HCT116 (cell line): Measurements from ENCODE around the gene DLST. TPM values are rescaled to one million over a fixed set of nuclear protein-coding genes. Genes with fewer than 3 reads are reported as not detected.

Source experiments
- ATAC-seq: fragments of 200-7000 bp; cut with Tn5 transposase; 2 replicates; pipeline ENCODE4 v1.9.1; 2020; ENCODE audit warnings: mild to moderate bottlenecking, moderate library complexity
- BruUV-seq: library from RNA; stranded (reverse); fragments of 400-500 nt; replicated peaks from 2 replicates; lab custom pipeline; 2021; lab: Mats Ljungman, UMichigan
- CTCF ChIA-PET: fragments of 300-600 bp; sonication (Branson Sonifier 250); formaldehyde crosslinking; loops from one replicate; lab custom pipeline; 2021; ENCODE audit warnings: antibody characterized with exemption; lab: Charles Lee
- POLR2A ChIA-PET: fragments of 300-600, 350-600 bp; sonication (Branson Sonifier 250); formaldehyde crosslinking; loops from one replicate; lab custom pipeline; 2021; ENCODE audit warnings: antibody characterized with exemption; lab: Charles Lee
- RAD21 ChIA-PET, 2 experiments: fragments of 300-600 bp; sonication (Branson Sonifier 250); formaldehyde crosslinking; loops; one replicate each; lab custom pipeline; 2023; ENCODE audit warnings: low total read pairs in 2 of 2; ENCODE audit not compliant: uncharacterized antibody in 2 of 2, unreplicated experiment in 2 of 2, low non-redundant PET in 1 of 2; lab: Charles Lee
- DNase-seq: peaks from one replicate; pipeline ENCODE4 v3.0.0-alpha.2; 2010; ENCODE audit warnings: low read depth, low spot score
- H2AFZ ChIP-seq: fragments of 200-600 bp; shearing (Covaris generic), sonication (generic); 2 replicates; pipeline ENCODE4 v1.6.1; 2017; ENCODE audit warnings: low read depth, mixed run types, mixed read lengths, antibody characterized with exemption, low read length; ENCODE audit not compliant: poor library complexity, severe bottlenecking
- H3K27ac ChIP-seq: 2 replicates; pipeline ENCODE4 v1.5.1; 2012; ENCODE audit warnings: low read depth, low read length
- H3K27me3 ChIP-seq: fragments of 200-600 bp; sonication (generic); 2 replicates; pipeline ENCODE4 v1.6.1; 2016; ENCODE audit warnings: mixed run types, low read length, mixed read lengths; ENCODE audit not compliant: insufficient read depth
- H3K36me3 ChIP-seq, 2 experiments: fragments of 200-500 bp in 1 of 2; fragments of 200-600 bp in 1 of 2; sonication (Bioruptor generic) in 1 of 2; sonication (generic) in 1 of 2; 2 replicates each; pipeline versions ENCODE4 v1.5.1 to v1.6.1; 2014 to 2016; ENCODE audit warnings: low read length in 2 of 2, inconsistent platforms in 1 of 2, mixed read lengths in 1 of 2, mixed run types in 1 of 2; ENCODE audit not compliant: insufficient read depth in 2 of 2, control insufficient read depth in 1 of 2
- H3K4me1 ChIP-seq, 2 experiments: fragments of 200-600 bp in 1 of 2; sonication (generic) in 1 of 2; 2 replicates each; pipeline versions ENCODE4 v1.5.1 to v1.6.1; 2012 to 2017; ENCODE audit warnings: low read length in 2 of 2, inconsistent platforms in 1 of 2, mild to moderate bottlenecking in 1 of 2, mixed read lengths in 1 of 2, mixed run types in 1 of 2, moderate library complexity in 1 of 2; ENCODE audit not compliant: insufficient read depth in 2 of 2, control insufficient read depth in 1 of 2
- H3K4me2 ChIP-seq: fragments of 200-600 bp; sonication (generic); 2 replicates; pipeline ENCODE4 v1.6.1; 2017; ENCODE audit warnings: mixed run types, low read length, mixed read lengths
- H3K4me3 ChIP-seq, 2 experiments: fragments of 200-600 bp in 1 of 2; sonication (generic) in 1 of 2; replicated peaks in 1 of 2; 2 replicates each; pipeline ENCODE4 v1.5.1; 2011 to 2016; ENCODE audit warnings: low read length in 2 of 2, control low read depth in 1 of 2, low read depth in 1 of 2, mild to moderate bottlenecking in 1 of 2, mixed read lengths in 1 of 2, mixed run types in 1 of 2
- H3K79me2 ChIP-seq: fragments of 200-600 bp; sonication (generic); 2 replicates; pipeline ENCODE4 v1.6.1; 2017; ENCODE audit warnings: mild to moderate bottlenecking, mixed run types, low read length, moderate library complexity, mixed read lengths; ENCODE audit not compliant: insufficient read depth
- H3K9ac ChIP-seq: fragments of 200-600 bp; sonication (generic); 2 replicates; pipeline ENCODE4 v1.6.1; 2016; ENCODE audit warnings: low read length, mixed read lengths
- H3K9me2 ChIP-seq: fragments of 200-600 bp; sonication (generic), shearing (Covaris generic); 2 replicates; pipeline ENCODE4 v1.6.1; 2017; ENCODE audit warnings: mixed run types, mild to moderate bottlenecking, moderate library complexity; ENCODE audit not compliant: insufficient read depth
- H3K9me3 ChIP-seq, 2 experiments: fragments of 200-500 bp in 1 of 2; fragments of 200-600 bp in 1 of 2; sonication (Bioruptor generic) in 1 of 2; sonication (generic) in 1 of 2; 2 replicates each; pipeline ENCODE4 v1.6.1; 2014 to 2017; ENCODE audit warnings: low read length in 2 of 2, mixed read lengths in 2 of 2, inconsistent platforms in 1 of 2, low read depth in 1 of 2, mild to moderate bottlenecking in 1 of 2, mixed run types in 1 of 2, moderate library complexity in 1 of 2; ENCODE audit not compliant: control insufficient read depth in 1 of 2, insufficient read depth in 1 of 2
- H4K20me1 ChIP-seq: fragments of 200-600 bp; sonication (generic), shearing (Covaris generic); 2 replicates; pipeline ENCODE4 v1.6.1; 2017; ENCODE audit warnings: mixed run types, mild to moderate bottlenecking, moderate library complexity; ENCODE audit not compliant: insufficient read depth
- ATF3 ChIP-seq: IDR thresholded peaks from 2 replicates; pipeline ENCODE4 v1.6.1; 2012
- CBX3 ChIP-seq: IDR thresholded peaks from 2 replicates; pipeline ENCODE4 v1.6.1; 2012; ENCODE audit warnings: low read depth
- EGR1 ChIP-seq: IDR thresholded peaks from 2 replicates; pipeline ENCODE4 v1.6.1; 2012; ENCODE audit warnings: low read depth
- ELF1 ChIP-seq: IDR thresholded peaks from 2 replicates; pipeline ENCODE4 v1.6.1; 2012; ENCODE audit warnings: low read depth, borderline replicate concordance
- EZH2 ChIP-seq: fragments of 200-600 bp; sonication (generic); IDR thresholded peaks from 2 replicates; pipeline ENCODE4 v1.6.1; 2017; ENCODE audit warnings: antibody characterized with exemption, mixed run types
- EZH2phosphoT487 ChIP-seq: fragments of 200-600 bp; IDR thresholded peaks from 2 replicates; pipeline ENCODE4 v1.6.1; 2018; ENCODE audit warnings: antibody characterized with exemption, borderline replicate concordance
- FOSL1 ChIP-seq: IDR thresholded peaks from 2 replicates; pipeline ENCODE4 v1.6.1; 2012; ENCODE audit warnings: low read depth
- JUND ChIP-seq: IDR thresholded peaks from 2 replicates; pipeline ENCODE4 v1.6.1; 2012
- MAX ChIP-seq: IDR thresholded peaks from 2 replicates; pipeline ENCODE4 v1.6.1; 2012
- REST ChIP-seq: IDR thresholded peaks from 2 replicates; pipeline ENCODE4 v1.6.1; 2012; ENCODE audit warnings: low read depth
- SIN3A ChIP-seq: IDR thresholded peaks from 2 replicates; pipeline ENCODE4 v1.6.1; 2012; ENCODE audit warnings: low read depth
- SRF ChIP-seq: IDR thresholded peaks from 2 replicates; pipeline ENCODE4 v1.6.1; 2012; ENCODE audit warnings: low read depth
- ZBTB33 ChIP-seq: IDR thresholded peaks from 2 replicates; pipeline ENCODE4 v1.6.1; 2011; ENCODE audit warnings: mild to moderate bottlenecking, low read length, moderate library complexity; ENCODE audit not compliant: insufficient replicate concordance; ENCODE audit errors: extremely low read depth
- ZFX ChIP-seq: fragments of 450-650 bp; IDR thresholded peaks from 2 replicates; pipeline ENCODE4 v1.6.1; 2017
- ZNF274 ChIP-seq: fragments of 200-500 bp; sonication (Bioruptor generic); IDR thresholded peaks from 2 replicates; pipeline ENCODE4 v1.6.1; 2014; ENCODE audit warnings: mild to moderate bottlenecking, low read depth, low read length, inconsistent platforms
- intact Hi-C: fragments of 100-400 bp; cut with micrococcal nuclease; formaldehyde crosslinking; loops from 2 replicates; pipeline ENCODE4 v1.10.0; 2022
- total RNA-seq: library from RNA; stranded (reverse); gene quantifications from one replicate; pipeline ENCODE4 v1.2.1, GENCODE V29; 2021; ENCODE audit not compliant: unreplicated experiment

DLST gene
- total RNA-seq, 1 experiment from 2014 or later, result 101 TPM

GRCh38 chr14:74917178-74917543 is 35.4 kb downstream of the DLST start:
- Histone ChIP-seq H3K9ac (no peak overlapping the region), H3K79me2 (no peaks in the 10 kb centered on the region), H3K4me2 (no peak overlapping the region), H2AFZ (no peak overlapping the region), H4K20me1 (no peaks in the 10 kb centered on the region), H3K4me3 (no peak overlapping the region), H3K36me3 (no peaks in the 10 kb centered on the region), H3K4me1 (peaks cover 0 to 4% of the 10 kb centered on the region in 2 experiments; a peak in 2 of 4 replicates), H3K27ac (no peak overlapping the region), H3K9me3 (no peaks in the 10 kb centered on the region), H3K27me3 (no peaks in the 10 kb centered on the region), H3K9me2 (no peaks in the 10 kb centered on the region)
- no peak for DNase-seq
- intact Hi-C loops, result no loop called here
- CTCF ChIA-PET, result interaction anchor here (1.6 kb wide), 1 partner anchor 11 kb away, joined by 4 read pairs; no protein-coding TSS in a partner anchor
- RAD21 ChIA-PET, result no interaction called here
- TF ChIP-seq EZH2phosphoT487 (no peak), EZH2 (no peak), ZFX (no peak), CBX3 (no peak), SIN3A (no peak), JUND (no peak), SRF (no peak), FOSL1 (no peak), ATF3 (no peak), MAX (no peak), ZNF274 (no peak), ELF1 (no peak), ZBTB33 (no peak), REST (no peak), EGR1 (no peak)
- BruUV-seq, result no TSS peak
- POLR2A ChIA-PET, result no interaction called here
- no peak for ATAC-seq
